GM12878 (cell line): ENCODE data around the gene LMAN2L. TPM values are rescaled to one million over a fixed set of nuclear protein-coding genes. Genes with fewer than 3 reads are reported as not detected.

Experiments
- ATAC-seq: fragments of 200-7000 bp; cut with Tn5 transposase; 3 replicates; pipeline ENCODE4 v1.9.1; 2020; ENCODE audit warnings: mild to moderate bottlenecking, moderate library complexity
- BruUV-seq: library from RNA; stranded (reverse); fragments of 400-500 nt; replicated peaks from 2 replicates; lab custom pipeline; 2021; lab: Mats Ljungman, UMichigan
- CTCF ChIA-PET: fragments of 300-600 bp; sonication (Branson Sonifier 250); formaldehyde crosslinking; extraction: SDS; loops from one replicate; lab custom pipeline; 2021; ENCODE audit warnings: inconsistent platforms; lab: Yijun Ruan, JAX
- POLR2A ChIA-PET: fragments of 350-600 bp; formaldehyde crosslinking; extraction: SDS; loops from one replicate; lab custom pipeline; 2021; ENCODE audit warnings: inconsistent platforms; lab: Charles Lee
- RAD21 ChIA-PET: fragments of 300-600 bp; sonication (Branson Sonifier 250); formaldehyde crosslinking; loops from one replicate; lab custom pipeline; 2023; ENCODE audit warnings: antibody characterized with exemption; ENCODE audit not compliant: unreplicated experiment; lab: Charles Lee
- SMC1A ChIA-PET: fragments of 300-600 bp; sonication (Branson Sonifier 250); formaldehyde crosslinking; loops from one replicate; lab custom pipeline; 2023; ENCODE audit not compliant: unreplicated experiment, uncharacterized antibody; lab: Charles Lee
- DNase-seq: peaks from one replicate; pipeline ENCODE4 v3.0.0-alpha.2; 2011; ENCODE audit warnings: low read depth, low spot score
- FAIRE-seq: peaks from 3 replicates; lab custom pipeline; 2011; peaks lifted over from hg19 to GRCh38; lab: Jason Lieb, UNC
- H2AFZ ChIP-seq: 2 replicates; pipeline ENCODE4 v1.6.0; 2011; ENCODE audit warnings: low read depth, low read length, control low read depth; ENCODE audit not compliant: control insufficient read depth
- H3K27ac ChIP-seq: 2 replicates; pipeline ENCODE4 v1.5.1; 2011; ENCODE audit warnings: control low read depth; ENCODE audit not compliant: control insufficient read depth, insufficient read depth
- H3K27me3 ChIP-seq, 2 experiments: replicated peaks in 1 of 2; 2 replicates each; pipeline versions ENCODE4 v1.6.0 to v1.6.1; 2011; ENCODE audit warnings: low read length in 1 of 2; ENCODE audit not compliant: control insufficient read depth in 2 of 2, insufficient read depth in 2 of 2
- H3K36me3 ChIP-seq, 2 experiments: 2 replicates each; pipeline ENCODE4 v1.5.1; 2011; ENCODE audit warnings: low read length in 1 of 2; ENCODE audit not compliant: control insufficient read depth in 2 of 2, insufficient read depth in 2 of 2
- H3K4me1 ChIP-seq: 2 replicates; pipeline ENCODE4 v1.6.1; 2011; ENCODE audit warnings: mild to moderate bottlenecking, low read length, moderate library complexity, mixed read lengths; ENCODE audit not compliant: control insufficient read depth, insufficient read depth
- H3K4me2 ChIP-seq: 2 replicates; pipeline ENCODE4 v1.6.0; 2011; ENCODE audit warnings: control low read depth; ENCODE audit not compliant: control insufficient read depth, insufficient read depth
- H3K4me3 ChIP-seq: fragments of 200-600 bp; sonication (generic); 2 replicates; pipeline ENCODE4 v1.5.1; 2016
- H3K79me2 ChIP-seq: 2 replicates; pipeline ENCODE4 v1.6.0; 2011; ENCODE audit warnings: low read length; ENCODE audit not compliant: control insufficient read depth, insufficient read depth
- H3K9ac ChIP-seq: 2 replicates; pipeline ENCODE4 v1.8.0; 2011; ENCODE audit warnings: low read length, control low read depth, mixed read lengths; ENCODE audit not compliant: control insufficient read depth, insufficient read depth
- H3K9me3 ChIP-seq: replicated peaks from 3 replicates; pipeline ENCODE4 v1.5.1; 2011; ENCODE audit warnings: mild to moderate bottlenecking, low read length; ENCODE audit not compliant: control insufficient read depth, insufficient read depth
- H4K20me1 ChIP-seq: 2 replicates; pipeline ENCODE4 v1.6.0; 2011; ENCODE audit not compliant: control insufficient read depth, insufficient read depth
- BACH1 ChIP-seq: fragments of 450-650 bp; IDR thresholded peaks from 2 replicates; pipeline ENCODE4 v1.6.1; 2017; ENCODE audit warnings: mild to moderate bottlenecking, borderline replicate concordance
- BCL11A ChIP-seq: IDR thresholded peaks from 2 replicates; pipeline ENCODE4 v1.6.1; 2011; ENCODE audit warnings: low read depth, low read length
- CBFB ChIP-seq: IDR thresholded peaks from 2 replicates; pipeline ENCODE4 v1.6.1; 2016; ENCODE audit warnings: antibody characterized with exemption, low read depth
- CBX3 ChIP-seq: fragments of 200-600 bp; sonication (generic); IDR thresholded peaks from 2 replicates; pipeline ENCODE4 v1.6.1; 2016; ENCODE audit warnings: low read depth, borderline replicate concordance
- CBX5 ChIP-seq: sonication (generic); IDR thresholded peaks from 2 replicates; pipeline ENCODE4 v1.6.1; 2016; ENCODE audit warnings: low read depth, moderate library complexity, mild to moderate bottlenecking, inconsistent platforms
- CHD2 ChIP-seq: IDR thresholded peaks from 2 replicates; pipeline ENCODE4 v1.6.1; 2011; ENCODE audit warnings: low read depth, low read length, improper control_type of control experiment, borderline replicate concordance
- CHD4 ChIP-seq: fragments of 200-600 bp; sonication (generic); IDR thresholded peaks from 2 replicates; pipeline ENCODE4 v1.6.1; 2016; ENCODE audit warnings: mild to moderate bottlenecking
- IKZF1 ChIP-seq: fragments of 450-650 bp; conservative IDR thresholded peaks from 2 replicates; pipeline ENCODE4 v1.6.1; 2017; ENCODE audit warnings: antibody characterized with exemption, mild to moderate bottlenecking
- JUND ChIP-seq: IDR thresholded peaks from 2 replicates; pipeline ENCODE4 v1.6.1; 2012; ENCODE audit warnings: low read depth, mild to moderate bottlenecking, low read length, improper control_type of control experiment, moderate library complexity
- KLF5 ChIP-seq: fragments of 450-650 bp; IDR thresholded peaks from 2 replicates; pipeline ENCODE4 v1.6.1; 2014; ENCODE audit warnings: mild to moderate bottlenecking; ENCODE audit not compliant: partially characterized antibody
- NFYA ChIP-seq: IDR thresholded peaks from 2 replicates; pipeline ENCODE4 v1.6.1; 2011; ENCODE audit warnings: low read depth, mild to moderate bottlenecking, low read length, improper control_type of control experiment, borderline replicate concordance
- NR2F1 ChIP-seq: fragments of 450-650 bp; conservative IDR thresholded peaks from 2 replicates; pipeline ENCODE4 v1.6.1; 2017; ENCODE audit warnings: mild to moderate bottlenecking
- POLR2AphosphoS2 ChIP-seq: IDR thresholded peaks from 2 replicates; pipeline ENCODE4 v1.6.1; 2011; ENCODE audit warnings: low read depth, mild to moderate bottlenecking, low read length, improper control_type of control experiment, moderate library complexity
- RAD21 ChIP-seq: IDR thresholded peaks from 2 replicates; pipeline ENCODE4 v1.6.1; 2011; ENCODE audit warnings: mild to moderate bottlenecking, low read depth, low read length, moderate library complexity; ENCODE audit not compliant: insufficient read depth
- SPI1 ChIP-seq: IDR thresholded peaks from 2 replicates; pipeline ENCODE4 v1.6.1; 2011; ENCODE audit warnings: low read depth, mild to moderate bottlenecking, low read length, moderate library complexity, borderline replicate concordance; ENCODE audit not compliant: insufficient read depth
- TBL1XR1 ChIP-seq: IDR thresholded peaks from 2 replicates; pipeline ENCODE4 v1.6.1; 2012; ENCODE audit warnings: low read depth, low read length, improper control_type of control experiment
- WGBS: methylation state at CpG from one replicate; pipeline ENCODE4 v1.1.6; 2016; ENCODE audit warnings: low lambda C conversion rate; ENCODE audit not compliant: insufficient replicate concordance, insufficient coverage; ENCODE audit errors: missing lambda C conversion rate; 5-methylcytosine and 5-hydroxymethylcytosine counted together
- in situ Hi-C: fragments of 300-500 bp; cut with MboI; formaldehyde crosslinking; loops from 9 replicates; pipeline ENCODE4 v1.14.3; 2018; ENCODE audit warnings: mixed read lengths
- intact Hi-C: fragments of 100-400 bp; cut with micrococcal nuclease; formaldehyde crosslinking; loops from one replicate; pipeline ENCODE4 v1.14.2; 2022; ENCODE audit not compliant: unreplicated experiment
- polyA plus RNA-seq, 11 experiments: library from polyadenylated mRNA; depleted of rRNA in 4 of 11; unstranded in 6 of 11; stranded (reverse) in 5 of 11; fragments of >200 nt; fragmentation: Nextera tagmentation in 4 of 11; fragmentation: Illumina TruSeq in 1 of 11; extraction: Ambion mirVana in 4 of 11; extraction: Trizol in 1 of 11; gene quantifications; 1 replicate in 1 of 11; 2 replicates in 10 of 11; pipeline versions ENCODE4 v1.2.1 to v1.2.3, GENCODE V29; 2011 to 2016; ENCODE audit warnings: inconsistent platforms in 2 of 11, missing spikeins in 2 of 11, low read depth in 1 of 11
- total RNA-seq, 4 experiments: library from RNA; depleted of rRNA in 3 of 4; stranded (reverse); fragments of >200 nt in 3 of 4; fragmentation: Illumina TruSeq in 1 of 4; extraction: Trizol in 1 of 4; gene quantifications; 2 replicates each; pipeline versions ENCODE4 v1.2.1 to v1.2.3, GENCODE V29; 2013 to 2021
- TF ChIP-seq, protein P1 (sequence below): IDR thresholded peaks from 2 replicates; pipeline ENCODE4 v1.6.1; 2012; ENCODE audit warnings: low read depth, low read length, improper control_type of control experiment
- TF ChIP-seq, protein P2 (sequence below): IDR thresholded peaks from 2 replicates; pipeline ENCODE4 v1.6.1; 2012; ENCODE audit warnings: low read length, inconsistent platforms
- TF ChIP-seq, protein P3 (sequence below): fragments of 450-650 bp; IDR thresholded peaks from 2 replicates; pipeline ENCODE4 v1.6.1; 2016; ENCODE audit warnings: mild to moderate bottlenecking

The LMAN2L gene
- total and polyA plus RNA-seq, 10 of the 15 experiments (the other 5 are each of a cell fraction or from before 2014, with no cell fraction given), result 5.7 to 16.3 (median 10.7) TPM

DNA sequence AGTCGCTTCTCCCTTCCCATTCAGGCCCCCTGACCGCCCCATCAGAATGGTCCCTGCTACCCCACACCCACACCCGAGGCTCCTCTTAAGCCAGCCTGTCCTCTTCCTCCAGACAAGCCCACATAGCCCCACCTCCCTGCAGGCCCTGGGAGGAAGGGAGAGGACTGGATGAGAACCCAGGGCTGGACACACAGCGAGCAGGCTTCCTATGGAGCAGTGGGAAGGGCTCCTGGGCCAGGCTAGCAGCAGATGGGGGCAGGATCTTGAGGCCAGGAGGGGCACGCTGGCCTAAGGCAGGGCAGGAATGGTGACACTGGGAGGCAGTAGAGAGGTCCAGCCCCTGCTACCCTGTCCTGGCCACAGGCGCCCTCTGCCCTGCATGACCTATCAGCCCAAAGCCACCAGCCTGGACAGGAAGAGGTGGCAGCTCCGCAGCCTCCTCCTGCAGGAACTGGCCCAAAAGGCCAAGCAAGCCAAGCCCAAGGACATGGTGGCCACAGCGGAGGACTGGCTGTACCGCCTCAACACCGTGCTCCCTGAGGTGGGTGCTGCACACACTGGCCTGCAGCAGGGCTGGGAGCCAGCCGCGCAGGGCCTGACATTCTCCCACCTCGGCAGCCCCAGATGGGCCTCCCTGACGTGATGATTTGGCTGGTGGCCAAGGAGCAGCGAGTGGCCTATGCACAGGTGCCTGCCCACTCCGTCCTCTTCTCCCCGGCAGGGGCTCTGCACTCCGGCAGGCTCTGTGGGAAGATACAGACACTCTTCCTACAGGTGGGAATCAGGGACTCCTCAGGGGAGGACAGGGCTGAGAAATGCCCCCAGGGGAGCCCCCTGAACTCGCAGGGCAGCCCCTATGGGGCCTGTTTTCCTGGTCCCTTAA, 54.0 kb downstream of the LMAN2L start:
- Histone ChIP-seq H3K27me3 (no peaks in the 10 kb centered on the region; a peak in 1 of 4 replicates), H3K4me3 (no peak overlapping the region), H4K20me1 (no peaks in the 10 kb centered on the region), H3K4me1 (no peaks in the 10 kb centered on the region), H3K9ac (no peak overlapping the region), H2AFZ (no peak overlapping the region), H3K79me2 (no peaks in the 10 kb centered on the region), H3K4me2 (no peak overlapping the region), H3K9me3 (no peaks in the 10 kb centered on the region), H3K27ac (no peak overlapping the region), H3K36me3 (no peaks in the 10 kb centered on the region)
- RAD21 ChIA-PET, result interaction anchor here (0.6 kb wide), 1 partner anchor 21 kb away, joined by 3 read pairs; no protein-coding TSS in a partner anchor
- POLR2A ChIA-PET, result interaction anchor here (0.7 kb wide), 1 partner anchor 29 kb away, joined by 6 read pairs; no protein-coding TSS in a partner anchor
- FAIRE-seq (no peak), DNase-seq (no peak), ATAC-seq (peak; percentile 45; the same call in 2 of the 3 replicates)
- CTCF ChIA-PET, result no interaction called here
- SMC1A ChIA-PET, result interaction anchor here (0.6 kb wide), 1 partner anchor 94 kb away, joined by 4 read pairs; no protein-coding TSS in a partner anchor
- TF ChIP-seq SPI1 (no peak), JUND (no peak), POLR2AphosphoS2 (no peak), CHD4 (no peak), IKZF1 (no peak), CBFB (no peak), NFYA (no peak), CBX5 (no peak), BACH1 (no peak), CBX3 (no peak), TBL1XR1 (no peak), CHD2 (no peak), NR2F1 (no peak), BCL11A (no peak), RAD21 (no peak), KLF5 (no peak)
- TF ChIP-seq, protein P1, sequence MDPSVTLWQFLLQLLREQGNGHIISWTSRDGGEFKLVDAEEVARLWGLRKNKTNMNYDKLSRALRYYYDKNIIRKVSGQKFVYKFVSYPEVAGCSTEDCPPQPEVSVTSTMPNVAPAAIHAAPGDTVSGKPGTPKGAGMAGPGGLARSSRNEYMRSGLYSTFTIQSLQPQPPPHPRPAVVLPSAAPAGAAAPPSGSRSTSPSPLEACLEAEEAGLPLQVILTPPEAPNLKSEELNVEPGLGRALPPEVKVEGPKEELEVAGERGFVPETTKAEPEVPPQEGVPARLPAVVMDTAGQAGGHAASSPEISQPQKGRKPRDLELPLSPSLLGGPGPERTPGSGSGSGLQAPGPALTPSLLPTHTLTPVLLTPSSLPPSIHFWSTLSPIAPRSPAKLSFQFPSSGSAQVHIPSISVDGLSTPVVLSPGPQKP, result no peak
- TF ChIP-seq, protein P2, sequence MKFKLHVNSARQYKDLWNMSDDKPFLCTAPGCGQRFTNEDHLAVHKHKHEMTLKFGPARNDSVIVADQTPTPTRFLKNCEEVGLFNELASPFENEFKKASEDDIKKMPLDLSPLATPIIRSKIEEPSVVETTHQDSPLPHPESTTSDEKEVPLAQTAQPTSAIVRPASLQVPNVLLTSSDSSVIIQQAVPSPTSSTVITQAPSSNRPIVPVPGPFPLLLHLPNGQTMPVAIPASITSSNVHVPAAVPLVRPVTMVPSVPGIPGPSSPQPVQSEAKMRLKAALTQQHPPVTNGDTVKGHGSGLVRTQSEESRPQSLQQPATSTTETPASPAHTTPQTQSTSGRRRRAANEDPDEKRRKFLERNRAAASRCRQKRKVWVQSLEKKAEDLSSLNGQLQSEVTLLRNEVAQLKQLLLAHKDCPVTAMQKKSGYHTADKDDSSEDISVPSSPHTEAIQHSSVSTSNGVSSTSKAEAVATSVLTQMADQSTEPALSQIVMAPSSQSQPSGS, result no peak
- TF ChIP-seq, protein P3, sequence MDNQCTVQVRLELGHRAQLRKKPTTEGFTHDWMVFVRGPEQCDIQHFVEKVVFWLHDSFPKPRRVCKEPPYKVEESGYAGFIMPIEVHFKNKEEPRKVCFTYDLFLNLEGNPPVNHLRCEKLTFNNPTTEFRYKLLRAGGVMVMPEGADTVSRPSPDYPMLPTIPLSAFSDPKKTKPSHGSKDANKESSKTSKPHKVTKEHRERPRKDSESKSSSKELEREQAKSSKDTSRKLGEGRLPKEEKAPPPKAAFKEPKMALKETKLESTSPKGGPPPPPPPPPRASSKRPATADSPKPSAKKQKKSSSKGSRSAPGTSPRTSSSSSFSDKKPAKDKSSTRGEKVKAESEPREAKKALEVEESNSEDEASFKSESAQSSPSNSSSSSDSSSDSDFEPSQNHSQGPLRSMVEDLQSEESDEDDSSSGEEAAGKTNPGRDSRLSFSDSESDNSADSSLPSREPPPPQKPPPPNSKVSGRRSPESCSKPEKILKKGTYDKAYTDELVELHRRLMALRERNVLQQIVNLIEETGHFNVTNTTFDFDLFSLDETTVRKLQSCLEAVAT, result no peak
- in situ Hi-C loops, result no loop called here
- BruUV-seq, result no TSS peak
- intact Hi-C loops, result no loop called here
- WGBS, result 42% methylated on average over 18 of the region's 19 CpGs
